ENCODE results near the gene CAMK1D.

The CAMK1D gene

DNA sequence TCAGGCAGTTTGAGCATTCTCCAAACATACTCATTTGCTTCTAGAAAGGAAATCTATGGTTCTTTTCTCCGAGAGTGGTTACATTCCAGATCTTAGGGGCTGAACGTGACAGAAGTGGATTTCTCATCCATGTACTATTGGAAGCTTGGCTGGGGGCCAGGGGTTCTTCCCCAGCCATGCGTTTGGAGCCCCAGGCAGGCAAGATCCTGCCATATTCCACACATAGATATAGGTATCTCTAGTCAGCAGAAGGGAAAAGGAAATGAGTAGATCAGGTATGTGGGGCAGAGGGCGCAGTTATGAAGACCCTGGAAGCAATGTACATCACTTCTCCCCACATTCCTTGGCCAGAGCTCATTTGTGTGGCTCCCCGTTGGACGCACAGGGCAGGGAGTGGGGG, 352.3 kb downstream of the CAMK1D start:
- TF ChIP-seq, protein P1, sequence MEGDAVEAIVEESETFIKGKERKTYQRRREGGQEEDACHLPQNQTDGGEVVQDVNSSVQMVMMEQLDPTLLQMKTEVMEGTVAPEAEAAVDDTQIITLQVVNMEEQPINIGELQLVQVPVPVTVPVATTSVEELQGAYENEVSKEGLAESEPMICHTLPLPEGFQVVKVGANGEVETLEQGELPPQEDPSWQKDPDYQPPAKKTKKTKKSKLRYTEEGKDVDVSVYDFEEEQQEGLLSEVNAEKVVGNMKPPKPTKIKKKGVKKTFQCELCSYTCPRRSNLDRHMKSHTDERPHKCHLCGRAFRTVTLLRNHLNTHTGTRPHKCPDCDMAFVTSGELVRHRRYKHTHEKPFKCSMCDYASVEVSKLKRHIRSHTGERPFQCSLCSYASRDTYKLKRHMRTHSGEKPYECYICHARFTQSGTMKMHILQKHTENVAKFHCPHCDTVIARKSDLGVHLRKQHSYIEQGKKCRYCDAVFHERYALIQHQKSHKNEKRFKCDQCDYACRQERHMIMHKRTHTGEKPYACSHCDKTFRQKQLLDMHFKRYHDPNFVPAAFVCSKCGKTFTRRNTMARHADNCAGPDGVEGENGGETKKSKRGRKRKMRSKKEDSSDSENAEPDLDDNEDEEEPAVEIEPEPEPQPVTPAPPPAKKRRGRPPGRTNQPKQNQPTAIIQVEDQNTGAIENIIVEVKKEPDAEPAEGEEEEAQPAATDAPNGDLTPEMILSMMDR (IDR thresholded peaks at IDR 0.05; ENCODE audit: insufficient read depth, low read length, missing control alignments): no peak
- POLR2A ChIA-PET: interaction anchor here (1.1 kb wide), 1 partner anchor 39 kb away, joined by 3 read pairs; no protein-coding TSS in a partner anchor
- no peak overlapping the region for H3K4me3 ChIP-seq (ENCODE audit: low read depth, low read length)
- CTCF ChIA-PET: interaction anchor here (0.9 to 4.9 kb wide), 3 partner anchors 9 to 45 kb away, joined by 4 to 45 read pairs (median 14); no protein-coding TSS in a partner anchor
- DNase-seq (ENCODE audit: low read depth, low spot score): no peak

DNA sequence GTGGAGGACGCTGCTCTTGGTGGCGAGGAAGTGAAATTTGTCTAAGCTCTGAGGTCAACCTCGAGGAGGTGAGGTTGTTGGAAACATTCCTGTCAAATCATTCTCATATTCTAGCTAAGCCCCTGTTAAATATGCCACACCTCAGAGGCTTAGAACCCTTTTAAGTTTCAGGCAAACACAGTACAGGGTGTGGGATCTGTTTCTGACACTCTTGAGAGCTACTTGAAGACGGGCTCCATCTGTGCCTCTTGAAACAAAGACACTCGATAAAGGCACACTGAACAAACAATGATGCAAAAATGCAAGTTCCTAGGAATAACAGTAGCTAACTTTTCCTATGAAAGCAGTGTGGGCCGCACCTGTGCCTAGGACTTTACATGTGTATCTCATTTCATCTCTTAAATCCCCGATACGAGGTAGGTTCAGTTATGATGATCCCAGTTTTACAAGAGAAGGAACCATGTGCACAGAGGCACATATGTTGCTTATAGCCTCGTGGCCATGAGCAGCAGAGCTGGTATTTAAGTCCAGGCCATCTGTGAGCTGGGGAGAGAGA, 352.9 kb downstream of the CAMK1D start:
- TF ChIP-seq, protein P1 (IDR thresholded peaks at IDR 0.05; ENCODE audit: insufficient read depth, low read length, missing control alignments): no peak
- CTCF ChIA-PET: interaction anchor here (0.9 to 4.9 kb wide), 4 partner anchors 9 to 438 kb away, joined by 4 to 45 read pairs (median 10); no protein-coding TSS in a partner anchor
- POLR2A ChIA-PET: no interaction called here
- DNase-seq (ENCODE audit: low read depth, low spot score): no peak
- no peak overlapping the region for H3K4me3 ChIP-seq (ENCODE audit: low read depth, low read length)

DNA sequence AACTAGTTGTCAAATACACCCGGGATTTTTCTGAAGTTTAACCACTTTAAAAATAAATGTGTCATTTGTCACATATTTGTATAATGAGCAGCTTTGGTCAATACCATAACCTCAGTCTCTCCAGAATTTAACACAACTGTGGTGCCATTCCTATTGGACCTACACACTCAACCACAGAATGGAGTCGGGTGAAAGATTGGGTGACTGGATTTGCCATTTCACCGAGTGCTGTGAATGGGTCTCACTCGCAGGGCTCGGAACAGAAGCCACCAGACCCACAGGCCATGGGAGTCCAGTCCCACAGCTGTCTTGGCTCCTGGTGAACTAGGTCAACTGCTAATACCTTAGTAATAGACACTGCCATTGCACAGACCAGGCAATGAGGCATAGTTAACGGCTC, 353.8 kb downstream of the CAMK1D start:
- TF ChIP-seq, protein P1 (IDR thresholded peaks at IDR 0.05; ENCODE audit: insufficient read depth, low read length, missing control alignments): no peak
- ChIA-PET CTCF (interaction anchor here (1.2 to 4.9 kb wide), 7 partner anchors 8 to 488 kb away, joined by 5 to 45 read pairs (median 7); partner anchors contain the start of gene OPTN), POLR2A (interaction anchor here (1.2 kb wide), 1 partner anchor 369 kb away, joined by 3 read pairs; no protein-coding TSS in a partner anchor)
- no peak for DNase-seq (ENCODE audit: low read depth, low spot score)
- H3K4me3 ChIP-seq (ENCODE audit: low read depth, low read length): no peak overlapping the region

DNA sequence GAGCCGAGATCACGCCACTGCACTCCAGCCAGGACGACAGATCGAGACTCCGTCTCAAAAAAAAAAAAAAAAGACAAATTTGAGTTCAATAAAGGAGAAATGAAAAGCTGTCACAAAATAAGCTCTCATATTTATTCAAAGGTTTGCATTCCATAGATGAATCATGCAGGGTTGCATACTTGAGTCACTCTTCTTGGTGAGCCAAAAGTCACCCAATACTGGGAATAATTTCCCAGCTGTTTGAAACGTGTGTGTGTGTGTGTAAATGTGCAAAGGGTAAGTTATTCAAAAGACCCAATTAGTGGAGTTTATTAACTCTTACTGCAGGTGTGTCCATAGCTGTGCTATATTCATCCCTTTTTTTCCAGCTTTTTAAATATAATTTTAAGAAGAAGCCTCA, 354.5 kb downstream of the CAMK1D start:
- TF ChIP-seq, protein P1 (IDR thresholded peaks at IDR 0.05; ENCODE audit: insufficient read depth, low read length, missing control alignments): no peak
- ChIA-PET POLR2A (interaction anchor here (0.6 to 1.2 kb wide), 3 partner anchors 10 to 370 kb away, joined by 3 to 4 read pairs (median 3); no protein-coding TSS in a partner anchor), CTCF (interaction anchor here (0.6 to 3.4 kb wide), 8 partner anchors 9 to 491 kb away, joined by 3 to 14 read pairs (median 6); partner anchors contain the start of gene OPTN)
- peak; percentile 33 for DNase-seq (ENCODE audit: low read depth, low spot score)
- H3K4me3 ChIP-seq (ENCODE audit: low read depth, low read length): no peak overlapping the region

GRCh38 chr10:12704488-12704887, 355.1 kb downstream of the CAMK1D start:
- H3K4me3 ChIP-seq (ENCODE audit: low read depth, low read length): no peak overlapping the region
- CTCF ChIA-PET: interaction anchor here (0.7 to 3.4 kb wide), 7 partner anchors 8 to 492 kb away, joined by 3 to 14 read pairs (median 6); partner anchors contain the start of gene OPTN
- no peak for DNase-seq (ENCODE audit: low read depth, low spot score)
- TF ChIP-seq, protein P1 (IDR thresholded peaks at IDR 0.05; ENCODE audit: insufficient read depth, low read length, missing control alignments): no peak
- POLR2A ChIA-PET: interaction anchor here (1.2 kb wide), 1 partner anchor 371 kb away, joined by 3 read pairs; no protein-coding TSS in a partner anchor

DNA sequence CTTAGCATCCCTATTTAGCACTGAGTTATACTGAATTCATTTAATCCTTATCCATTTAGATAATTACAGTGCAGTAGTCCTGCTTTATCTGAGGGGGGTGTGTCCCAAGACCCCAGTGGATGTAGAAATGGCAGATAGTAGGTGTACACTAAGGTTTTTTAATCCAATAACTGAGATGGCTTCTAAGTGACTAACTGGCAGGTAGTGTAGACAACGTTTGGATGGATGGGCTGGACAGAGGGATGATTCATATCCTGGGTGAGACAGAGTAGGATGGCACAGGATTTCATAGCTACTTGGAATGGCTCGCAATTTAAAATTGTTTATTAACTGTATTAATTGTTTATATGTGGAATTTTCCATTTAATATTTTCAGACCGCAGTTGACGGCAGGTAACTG, 356.6 kb downstream of the CAMK1D start:
- DNase-seq (ENCODE audit: low read depth, low spot score): no peak
- TF ChIP-seq, protein P1 (IDR thresholded peaks at IDR 0.05; ENCODE audit: insufficient read depth, low read length, missing control alignments): no peak
- H3K4me3 ChIP-seq (ENCODE audit: low read depth, low read length): no peak overlapping the region
- ChIA-PET CTCF (interaction anchor here (2.6 to 9.9 kb wide), 3 partner anchors 368 to 491 kb away, joined by 8 to 154 read pairs (median 11); no protein-coding TSS in a partner anchor), POLR2A (no interaction called here)
